Esophagus squamous epithelium (tissue), 4 donors: ENCODE measurements around the gene SMYD3.

Source experiments
- POLR2A ChIP-seq, 4 donors: fragments of 450-650 bp; IDR thresholded peaks; one replicate each; pipeline ENCODE4 v1.6.1; 2017; ENCODE audit warnings: antibody characterized with exemption in 4 of 4, mild to moderate bottlenecking in 4 of 4, moderate library complexity in 3 of 4
- TF ChIP-seq, protein P1 (sequence below), 6 experiments: fragments of 450-650 bp in 4 of 6; fragments of 200-600 bp in 2 of 6; sonication (generic) in 2 of 6; IDR thresholded peaks; one replicate each; pipeline ENCODE4 v1.5.1; 2016 to 2019; ENCODE audit warnings: antibody characterized with exemption in 6 of 6, mild to moderate bottlenecking in 4 of 6, moderate library complexity in 4 of 6

DNA sequence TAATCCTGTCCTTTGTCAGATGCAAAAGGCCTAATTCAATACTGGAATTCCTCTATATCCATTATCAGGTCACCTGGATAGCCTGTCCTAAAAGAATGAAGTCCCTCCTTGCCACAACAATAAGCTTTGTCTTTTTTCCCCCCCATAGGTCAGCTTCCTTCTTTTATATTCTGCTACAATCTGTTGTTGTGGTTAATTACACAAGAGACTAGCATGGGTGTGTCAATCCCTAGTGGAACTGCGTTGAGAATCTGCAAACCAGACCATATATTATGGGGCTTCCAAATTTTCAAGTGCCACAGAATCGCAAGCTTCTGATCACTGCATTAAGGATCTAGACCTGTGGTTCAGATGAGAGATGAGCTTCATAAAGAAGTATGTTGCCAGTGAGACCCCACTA, 349.6 kb downstream of the SMYD3 start:
- no peak for TF ChIP-seq POLR2A (IDR thresholded peaks at IDR 0.05)
- TF ChIP-seq, protein P1, sequence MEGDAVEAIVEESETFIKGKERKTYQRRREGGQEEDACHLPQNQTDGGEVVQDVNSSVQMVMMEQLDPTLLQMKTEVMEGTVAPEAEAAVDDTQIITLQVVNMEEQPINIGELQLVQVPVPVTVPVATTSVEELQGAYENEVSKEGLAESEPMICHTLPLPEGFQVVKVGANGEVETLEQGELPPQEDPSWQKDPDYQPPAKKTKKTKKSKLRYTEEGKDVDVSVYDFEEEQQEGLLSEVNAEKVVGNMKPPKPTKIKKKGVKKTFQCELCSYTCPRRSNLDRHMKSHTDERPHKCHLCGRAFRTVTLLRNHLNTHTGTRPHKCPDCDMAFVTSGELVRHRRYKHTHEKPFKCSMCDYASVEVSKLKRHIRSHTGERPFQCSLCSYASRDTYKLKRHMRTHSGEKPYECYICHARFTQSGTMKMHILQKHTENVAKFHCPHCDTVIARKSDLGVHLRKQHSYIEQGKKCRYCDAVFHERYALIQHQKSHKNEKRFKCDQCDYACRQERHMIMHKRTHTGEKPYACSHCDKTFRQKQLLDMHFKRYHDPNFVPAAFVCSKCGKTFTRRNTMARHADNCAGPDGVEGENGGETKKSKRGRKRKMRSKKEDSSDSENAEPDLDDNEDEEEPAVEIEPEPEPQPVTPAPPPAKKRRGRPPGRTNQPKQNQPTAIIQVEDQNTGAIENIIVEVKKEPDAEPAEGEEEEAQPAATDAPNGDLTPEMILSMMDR (IDR thresholded peaks at IDR 0.05): no peak
